GM19099 (cell line): ENCODE results near the gene PDCD4.

ENCODE experiments used
- POLR2A ChIP-seq: IDR thresholded peaks from 3 replicates; pipeline ENCODE4 v1.6.1; 2011; ENCODE audit warnings: low read depth; ENCODE audit not compliant: insufficient read length; ENCODE audit errors: extremely low read depth

Gene PDCD4

GRCh38 chr10:110871298-110872084 lies at the start of gene PDCD4:
Gene PDCD4, plus strand, starts transcription at chr10:110871928. Its CDS starts 4,100 bp downstream, at chr10:110876028.
- TF ChIP-seq POLR2A: peak; percentile 87

GRCh38 chr10:110822035-110822711 lies 49.6 kb upstream of the PDCD4 start:
- TF ChIP-seq POLR2A: no peak

GRCh38 chr10:110822712-110823311 lies 48.9 kb upstream of the PDCD4 start:
- no peak for TF ChIP-seq POLR2A

GRCh38 chr10:110824152-110824441 lies 47.6 kb upstream of the PDCD4 start:
- TF ChIP-seq POLR2A: no peak

GRCh38 chr10:110824660-110825059 lies 47.1 kb upstream of the PDCD4 start:
- TF ChIP-seq POLR2A: no peak

- no peak for TF ChIP-seq POLR2A
Measured at GRCh38 chr10:110825508-110825907, 46.2 kb upstream of the PDCD4 start.

GRCh38 chr10:110827410-110827809 lies 44.3 kb upstream of the PDCD4 start:
- TF ChIP-seq POLR2A: no peak

- TF ChIP-seq POLR2A: no peak
Measured at GRCh38 chr10:110827875-110828274, 43.9 kb upstream of the PDCD4 start.

- TF ChIP-seq POLR2A: no peak
Measured at GRCh38 chr10:110828525-110828924, 43.2 kb upstream of the PDCD4 start.

GRCh38 chr10:110829721-110830410 lies 41.9 kb upstream of the PDCD4 start:
- TF ChIP-seq POLR2A: no peak

GRCh38 chr10:110833234-110833940 lies 38.3 kb upstream of the PDCD4 start:
- no peak for TF ChIP-seq POLR2A

GRCh38 chr10:110833941-110834628 lies 37.6 kb upstream of the PDCD4 start:
- TF ChIP-seq POLR2A: no peak

GRCh38 chr10:110834629-110835301 lies 37.0 kb upstream of the PDCD4 start:
- no peak for TF ChIP-seq POLR2A

GRCh38 chr10:110835841-110836240 lies 35.9 kb upstream of the PDCD4 start:
- TF ChIP-seq POLR2A: no peak
